Activated CD4-positive, alpha-beta T cell treated with anti-CD3 and anti-CD28 coated beads, Interleukin-10, Interleukin-2, amounts not matched to agents 100 ng/mL and 50 ng/mL, durations not matched to agents 16 hours and 8 hours (primary cell): ENCODE measurements around the gene KCNMA1.
"Not testable (repeated sequence)": the region's sequence is repeated elsewhere in the genome, so short reads cannot be mapped to it uniquely, and the experiment has no call there.

Experiments
- DNase-seq: peaks from one replicate; pipeline ENCODE4 v3.0.0-alpha.2; 2020

The KCNMA1 gene

DNA sequence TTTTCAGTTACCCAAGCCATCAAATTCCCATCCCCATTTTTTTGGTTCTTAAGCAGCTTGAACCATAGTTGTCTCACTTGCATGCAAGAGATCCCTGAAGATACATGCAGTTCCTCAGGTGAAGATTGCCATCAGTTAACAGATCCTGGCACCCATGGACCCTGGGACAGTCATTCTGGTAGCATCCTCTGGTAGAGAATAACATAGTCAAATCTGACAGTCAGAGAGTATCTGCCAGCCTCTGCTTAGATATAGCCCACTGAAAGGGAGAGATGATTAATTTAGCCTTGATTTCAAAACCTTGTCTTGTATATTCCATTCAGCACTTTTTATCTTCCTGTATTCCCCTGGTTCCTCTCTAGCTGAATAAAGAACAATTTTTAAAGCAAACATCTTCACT, 280.4 kb downstream of the KCNMA1 start:
- no peak for DNase-seq

DNA sequence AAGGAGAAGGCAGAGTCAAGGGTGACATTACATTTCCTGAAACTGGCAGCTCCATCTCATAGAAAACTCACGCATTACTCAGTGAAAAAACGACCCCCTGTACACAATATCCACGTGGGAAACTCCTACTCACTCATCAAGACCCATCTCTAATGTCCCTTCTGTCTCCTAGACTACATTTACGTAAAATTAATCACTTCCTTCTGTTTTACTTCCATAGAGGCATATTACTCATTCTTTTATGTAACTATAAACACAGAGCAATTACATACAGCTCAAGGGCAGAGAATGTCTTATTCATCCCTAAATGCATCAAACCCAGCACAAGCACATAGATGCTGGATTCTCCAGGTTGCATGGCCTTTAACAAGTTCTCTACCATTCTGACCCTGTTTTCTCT, 281.8 kb downstream of the KCNMA1 start:
- no peak for DNase-seq

DNA sequence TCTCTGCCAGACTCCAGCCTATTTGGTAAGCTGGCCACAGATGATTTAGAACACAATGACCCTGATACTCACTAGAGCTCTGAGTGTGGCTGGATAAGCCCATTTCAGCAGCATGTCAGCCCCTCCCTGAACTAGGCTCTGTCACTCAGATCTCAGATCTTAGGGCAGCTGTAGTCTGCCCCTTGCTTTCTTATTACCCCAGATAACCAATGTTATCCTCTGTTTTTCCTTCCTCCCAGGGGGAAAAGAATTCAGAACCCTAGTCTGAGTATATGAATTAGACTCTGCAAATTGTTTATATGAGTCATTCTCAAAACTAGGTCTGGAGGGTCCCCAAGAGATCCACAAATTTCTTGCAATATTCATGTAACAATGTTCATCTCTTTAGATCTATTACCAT, 286.2 kb downstream of the KCNMA1 start:
- DNase-seq = no peak

DNA sequence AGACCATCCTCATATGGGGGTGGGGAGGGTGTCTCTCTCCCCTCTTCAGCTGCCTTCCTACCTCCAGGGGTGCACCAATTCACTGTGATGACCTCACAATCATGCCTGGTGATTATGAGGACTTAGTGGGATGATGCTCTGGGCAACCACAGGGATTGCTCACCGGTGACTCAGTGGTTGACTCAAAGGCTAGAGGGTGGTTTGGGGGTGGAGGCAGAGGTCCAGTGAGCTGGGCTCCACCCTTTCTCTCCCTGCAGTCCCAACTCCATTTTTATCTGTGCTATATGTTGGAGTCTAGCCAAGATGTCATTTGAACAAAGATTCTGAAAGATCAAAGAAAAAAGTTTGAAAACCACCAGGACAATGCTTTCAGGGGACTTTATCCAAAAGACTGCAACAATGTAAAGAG, 286.9 kb downstream of the KCNMA1 start:
- DNase-seq = peak; percentile 18

DNA sequence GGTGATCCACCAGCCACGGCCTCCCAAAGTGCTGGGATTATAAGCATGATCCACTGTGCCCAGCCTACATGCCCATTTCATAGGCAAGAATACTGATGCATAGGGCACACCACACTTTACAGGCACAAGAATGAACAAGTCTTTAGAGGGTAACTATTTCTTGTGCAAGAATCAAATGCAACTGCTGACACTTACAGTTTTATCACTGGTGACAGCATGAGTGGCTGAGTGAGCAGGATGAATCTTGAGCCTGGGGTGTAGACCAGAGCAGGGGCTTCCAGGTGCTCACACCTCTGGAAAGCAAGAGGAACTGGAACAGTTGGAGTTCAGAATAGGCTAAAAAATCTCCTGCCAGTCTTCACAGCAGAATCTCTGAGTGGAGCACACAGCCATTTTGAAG, 287.5 kb downstream of the KCNMA1 start:
- no peak for DNase-seq

DNA sequence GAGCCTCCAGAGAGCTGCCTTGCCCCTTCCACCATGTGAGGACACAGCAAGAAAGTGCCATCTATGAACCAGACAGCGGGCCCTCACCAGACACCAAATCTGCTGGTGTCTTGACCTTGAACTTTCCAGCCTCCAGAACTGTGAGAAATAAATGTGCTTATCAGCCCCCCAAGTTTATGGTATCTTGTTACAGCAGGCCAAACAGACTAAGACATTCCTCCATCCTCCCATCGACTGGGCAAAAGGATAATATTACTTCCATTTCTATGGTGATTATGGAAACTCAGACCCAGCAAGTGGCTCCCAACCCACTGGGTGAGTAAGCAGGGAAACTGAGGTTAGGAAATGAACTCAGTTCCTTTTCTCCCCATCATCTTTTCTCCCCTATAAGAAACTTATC, 288.4 kb downstream of the KCNMA1 start:
- no peak for DNase-seq

DNA sequence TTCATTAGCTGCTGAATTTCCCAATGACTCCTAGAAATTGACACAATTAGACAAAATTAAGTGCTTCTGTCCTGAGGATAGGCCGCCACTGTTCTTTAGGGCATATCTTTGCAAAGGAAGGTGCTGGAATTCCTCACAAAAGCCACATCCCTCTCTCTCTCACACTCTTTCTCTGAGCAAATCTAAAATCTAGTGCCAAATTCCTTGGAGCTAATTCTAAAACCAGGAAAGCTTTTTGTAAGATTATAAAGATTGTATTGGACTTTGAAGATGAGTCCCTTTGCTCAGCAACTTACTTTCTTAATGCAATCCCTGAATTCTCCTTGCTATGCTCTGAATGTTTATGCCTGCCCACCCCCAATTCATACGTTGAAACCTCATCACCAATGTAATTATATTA, 288.9 kb downstream of the KCNMA1 start:
- no peak for DNase-seq

DNA sequence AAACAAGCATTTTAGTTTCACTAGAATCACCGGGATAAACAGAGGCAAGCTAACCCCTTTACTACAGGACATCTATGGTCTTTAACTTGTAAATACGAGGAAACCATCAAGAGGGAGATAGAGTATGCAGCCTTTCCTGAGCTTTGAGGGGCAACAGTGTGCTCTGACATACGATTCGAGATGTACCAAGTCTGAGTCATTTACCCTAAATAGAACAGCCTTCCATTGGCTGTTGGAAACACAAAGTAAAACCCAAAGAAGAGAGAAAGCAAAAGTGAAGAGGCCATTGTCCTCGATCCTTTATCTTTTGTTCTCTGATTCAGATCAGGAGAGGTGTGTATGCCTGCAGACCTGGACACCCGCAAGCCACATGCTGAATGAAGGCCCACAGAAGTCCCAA, 289.5 kb downstream of the KCNMA1 start:
- no peak for DNase-seq

DNA sequence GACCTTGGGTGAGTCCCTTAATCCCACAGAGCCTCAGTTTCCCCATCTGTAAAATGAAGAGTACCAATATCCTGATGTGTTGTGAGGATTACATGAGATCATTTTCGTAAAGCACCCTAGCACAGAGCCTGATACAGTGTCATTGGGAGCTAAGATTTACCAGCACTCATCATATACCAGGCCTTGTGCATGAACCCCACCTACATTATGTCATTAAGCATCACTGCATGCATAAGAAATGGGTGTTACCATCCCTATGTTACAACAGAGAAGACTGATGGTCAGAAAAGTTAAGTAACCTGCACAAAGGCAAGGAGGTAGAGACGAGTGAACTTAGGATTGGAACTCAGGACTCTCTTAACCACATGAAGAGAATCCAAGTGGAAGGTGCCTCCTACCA, 290.6 kb downstream of the KCNMA1 start:
- DNase-seq = no peak

DNA sequence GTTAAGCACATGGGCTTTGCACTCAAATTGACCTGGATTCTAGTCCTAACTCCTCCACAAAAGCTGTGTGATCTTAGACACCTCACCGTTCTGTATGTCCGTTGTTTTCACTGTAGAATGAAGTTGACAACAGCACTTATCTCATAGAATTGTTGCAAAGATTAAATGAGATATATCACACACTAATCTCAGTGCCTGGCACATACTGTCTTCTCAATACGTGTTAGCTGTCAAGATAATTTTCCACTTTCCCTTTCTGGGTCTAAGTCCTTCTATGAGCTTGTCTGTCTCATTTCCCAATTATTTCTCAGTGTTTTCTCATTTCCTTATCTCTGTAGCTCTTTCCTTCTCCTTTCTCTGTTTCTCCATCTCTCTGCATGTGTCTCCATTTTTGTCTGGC, 296.6 kb downstream of the KCNMA1 start:
- DNase-seq = no peak

DNA sequence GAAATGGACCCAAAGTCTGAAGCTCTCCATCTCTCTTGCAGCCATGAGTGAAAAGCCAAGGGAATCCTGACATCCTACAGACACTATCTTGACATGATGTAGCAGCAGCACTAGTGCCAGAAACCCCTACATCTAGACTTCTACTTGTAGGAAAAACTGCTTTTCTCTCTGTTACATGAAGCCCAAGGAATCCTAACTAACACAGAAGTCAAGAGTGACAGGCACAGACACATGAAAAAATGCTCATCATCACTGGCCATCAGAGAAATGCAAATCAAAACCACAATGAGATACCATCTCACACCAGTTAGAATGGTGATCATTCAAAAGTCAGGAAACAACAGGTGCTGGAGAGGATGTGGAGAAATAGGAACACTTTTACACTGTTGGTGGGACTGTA, 297.7 kb downstream of the KCNMA1 start:
- not testable (repeated sequence) for DNase-seq

DNA sequence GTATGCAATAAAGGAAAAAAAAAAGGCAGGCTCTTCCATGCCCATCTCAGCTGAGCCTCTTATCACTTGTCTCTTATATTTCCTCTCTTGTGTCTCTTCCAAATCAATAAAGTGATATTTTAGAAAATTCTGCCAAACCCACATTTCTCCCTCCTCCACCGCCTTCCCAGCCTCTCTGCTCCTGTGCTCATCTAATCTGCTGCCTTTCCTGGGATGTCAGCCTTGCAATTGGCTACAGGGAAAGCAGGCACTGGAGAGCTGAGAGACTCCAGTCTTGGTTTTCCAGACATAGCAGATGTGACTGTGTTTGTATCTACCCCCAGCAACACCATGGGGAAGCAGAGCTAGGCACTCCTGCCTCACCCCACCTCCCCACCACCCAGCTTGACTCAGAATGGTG, 298.4 kb downstream of the KCNMA1 start:
- no peak for DNase-seq

DNA sequence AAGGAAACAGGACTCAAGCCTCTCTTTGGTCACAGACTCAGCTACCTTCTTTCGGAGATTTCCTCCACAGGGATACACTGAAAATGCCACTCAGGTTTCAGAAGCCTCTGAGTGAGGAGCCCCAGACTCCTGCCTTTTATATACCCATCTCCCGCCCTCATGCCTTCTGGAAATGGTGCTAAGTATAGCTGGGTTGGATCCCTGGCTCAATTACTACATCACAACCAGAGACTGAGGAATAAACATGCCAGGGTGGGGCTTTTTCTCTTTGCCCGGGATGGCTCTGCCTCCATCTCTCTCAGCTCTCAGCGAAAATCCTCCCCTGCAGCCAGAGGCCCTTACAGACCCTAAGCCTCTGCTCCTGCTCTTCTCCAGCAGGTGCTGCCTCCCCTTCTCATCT, 299.5 kb downstream of the KCNMA1 start:
- DNase-seq = no peak

DNA sequence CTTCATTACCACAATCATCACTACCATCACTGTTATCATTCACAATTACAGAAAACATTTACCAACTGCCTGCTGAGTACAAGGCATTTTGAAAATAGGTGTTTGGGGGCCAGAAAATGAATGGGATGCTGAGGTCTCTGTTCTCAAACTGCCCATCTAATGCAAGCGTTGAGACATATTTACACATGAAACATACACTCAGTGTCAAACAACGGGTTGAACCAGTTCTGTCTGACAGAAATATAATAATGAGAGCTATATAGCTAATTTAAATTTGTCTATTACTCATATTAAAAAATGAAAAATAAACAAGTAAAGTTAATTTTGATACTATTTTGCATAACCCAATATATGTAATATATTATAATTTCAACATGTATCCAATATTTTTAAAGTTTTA, 303.1 kb downstream of the KCNMA1 start:
- DNase-seq = no peak

DNA sequence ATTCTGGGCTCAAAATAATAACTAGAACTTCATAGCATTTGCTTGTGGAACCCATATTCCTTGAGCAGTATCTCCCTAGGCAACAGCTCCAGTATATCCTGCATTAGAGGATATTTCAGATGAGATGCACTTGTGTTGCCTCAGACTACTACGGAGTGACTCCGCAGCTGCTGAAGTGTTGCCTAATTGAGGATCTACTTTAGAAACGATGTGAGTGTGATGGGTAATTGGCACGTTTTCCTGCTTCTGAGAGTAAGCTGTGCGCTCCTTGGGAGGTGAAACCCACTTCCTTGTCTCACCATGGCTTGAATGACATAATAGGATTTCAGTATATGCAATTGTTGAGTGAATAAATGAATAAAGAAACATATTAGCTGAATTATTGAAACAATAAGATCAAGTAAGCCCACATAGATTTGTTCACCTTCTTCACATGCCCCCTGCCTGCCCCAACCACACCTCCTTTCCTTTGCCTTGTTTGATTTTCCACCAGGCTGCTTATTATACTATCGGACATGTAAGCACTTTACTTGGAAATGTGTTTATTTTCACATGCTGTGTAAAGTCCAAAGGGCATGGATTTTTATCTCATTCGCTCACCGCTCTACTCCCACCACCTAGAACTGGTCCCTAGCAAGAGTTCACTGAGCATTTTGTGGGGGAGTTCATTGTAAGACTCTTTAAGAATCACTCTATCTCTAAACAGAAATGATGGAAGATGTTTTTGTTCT, 303.8 kb downstream of the KCNMA1 start:
- DNase-seq = no peak

DNA sequence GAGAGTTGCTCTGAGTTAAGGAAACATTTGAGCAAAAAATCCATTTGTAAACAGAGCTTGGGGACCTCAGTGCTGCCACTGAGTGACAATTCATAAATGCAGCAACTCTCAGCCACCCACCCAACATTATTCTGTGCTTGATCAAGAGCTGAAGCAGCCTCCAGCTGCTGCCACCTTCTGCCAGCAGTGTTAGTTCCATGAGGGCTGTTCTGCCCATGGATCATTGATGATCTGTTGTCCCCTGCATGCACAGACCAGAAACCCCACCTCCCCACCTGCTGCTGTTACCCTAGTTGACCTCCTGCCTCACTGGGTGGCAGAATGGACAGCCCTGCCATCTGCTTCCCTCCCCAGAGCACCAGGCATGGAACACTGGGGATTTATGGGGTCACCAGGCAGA, 305.4 kb downstream of the KCNMA1 start:
- DNase-seq = no peak

DNA sequence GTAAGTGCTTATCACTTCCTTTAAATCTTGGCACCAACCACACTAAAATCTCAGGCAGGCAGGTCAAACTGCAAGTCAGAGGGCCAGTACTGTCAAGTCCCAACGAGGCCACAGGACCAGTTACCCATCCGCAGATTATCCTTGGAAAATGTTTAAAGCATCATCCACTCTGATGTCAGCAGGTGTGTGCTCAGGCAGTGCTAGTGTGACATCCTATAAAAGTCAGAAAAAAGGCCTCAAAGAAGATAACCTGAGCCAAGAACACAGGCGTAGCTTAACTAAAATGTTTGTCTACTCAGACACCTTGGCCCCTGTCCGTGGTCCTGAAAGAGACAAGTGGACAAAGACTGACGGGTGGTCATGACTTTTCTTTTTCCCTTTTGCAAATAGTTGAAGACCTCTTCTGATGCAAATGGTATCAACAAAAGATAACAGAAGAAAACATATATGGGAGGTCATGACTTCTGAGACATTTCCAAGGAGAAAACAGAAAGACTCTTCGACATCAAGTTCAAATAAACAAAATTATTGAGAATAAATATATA, 309.3 kb downstream of the KCNMA1 start:
- peak; percentile 2 for DNase-seq

DNA sequence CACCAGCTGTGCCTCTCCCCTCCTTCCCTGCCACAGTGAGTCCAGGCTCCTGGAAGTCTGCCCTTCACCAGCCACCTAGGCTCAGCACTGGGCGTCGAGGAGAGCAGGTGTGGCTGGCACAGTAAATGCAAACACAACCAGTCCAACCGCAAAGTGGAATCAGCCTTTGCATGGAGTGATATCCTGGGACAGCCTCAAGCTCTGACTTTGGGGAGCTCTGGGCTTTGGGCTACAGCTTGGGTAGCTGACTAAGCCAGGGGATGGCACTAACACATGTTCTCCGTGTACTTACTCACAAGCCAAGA, 312.4 kb downstream of the KCNMA1 start:
- no peak for DNase-seq

DNA sequence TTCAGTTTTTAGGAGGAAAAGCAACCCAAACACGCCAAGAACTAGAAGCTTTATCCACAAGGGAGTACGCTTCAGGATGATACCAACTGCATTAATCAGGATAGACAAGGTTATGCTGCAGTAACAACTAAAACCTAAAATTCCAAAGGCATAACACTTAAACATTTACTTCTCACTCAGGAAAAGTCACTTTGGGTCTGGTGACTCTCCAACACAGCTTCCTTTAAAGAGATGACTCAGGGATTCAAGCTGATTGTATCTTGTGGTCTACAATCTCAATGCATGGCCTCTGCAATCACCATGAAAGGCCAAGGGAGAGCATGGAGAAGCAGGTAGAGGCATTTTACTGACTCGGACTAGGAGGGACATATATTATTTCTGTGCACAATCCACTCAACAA, 315.8 kb downstream of the KCNMA1 start:
- DNase-seq = no peak

DNA sequence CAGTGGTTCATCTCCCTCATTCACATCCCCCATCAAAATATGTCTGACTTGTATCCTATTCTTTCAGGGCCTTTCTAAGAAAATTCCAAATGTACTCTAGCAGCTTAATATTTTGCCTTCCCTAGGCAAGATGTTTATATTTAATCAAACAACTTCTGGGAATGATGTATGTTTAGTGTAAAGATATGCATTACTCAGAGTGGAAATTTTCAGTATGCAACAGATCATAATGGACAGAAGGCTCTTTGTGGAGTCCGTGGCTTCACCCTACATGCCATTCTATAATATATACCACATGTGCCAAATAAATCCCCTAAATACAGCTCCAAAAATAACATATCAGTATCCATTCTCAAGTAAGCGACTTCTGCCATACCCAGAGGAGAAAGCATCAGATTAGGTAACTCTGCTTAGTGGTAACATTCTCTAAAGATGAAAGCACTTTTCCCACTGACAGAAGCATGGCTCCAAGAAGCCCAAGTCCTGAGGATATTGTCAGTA, 316.6 kb downstream of the KCNMA1 start:
- DNase-seq = no peak

DNA sequence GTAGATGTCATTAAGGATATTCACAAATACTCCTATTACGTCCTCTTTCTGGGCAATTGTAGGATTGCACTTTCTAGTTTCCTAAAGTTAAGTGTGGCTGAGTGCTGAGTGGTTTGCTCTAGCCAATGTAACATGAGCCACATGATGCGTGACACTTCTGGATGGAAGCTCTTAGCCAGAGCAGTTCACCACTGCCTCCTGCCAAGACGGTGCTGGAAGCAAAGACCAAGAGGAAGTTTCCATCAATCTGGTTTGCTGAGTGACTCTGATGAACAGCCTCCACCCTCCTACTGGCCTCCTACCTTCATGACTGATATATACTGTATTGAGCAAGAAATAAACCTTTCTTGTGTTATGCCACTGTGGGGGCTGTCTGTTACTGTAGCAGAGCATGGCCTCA, 318.1 kb downstream of the KCNMA1 start:
- no peak for DNase-seq

DNA sequence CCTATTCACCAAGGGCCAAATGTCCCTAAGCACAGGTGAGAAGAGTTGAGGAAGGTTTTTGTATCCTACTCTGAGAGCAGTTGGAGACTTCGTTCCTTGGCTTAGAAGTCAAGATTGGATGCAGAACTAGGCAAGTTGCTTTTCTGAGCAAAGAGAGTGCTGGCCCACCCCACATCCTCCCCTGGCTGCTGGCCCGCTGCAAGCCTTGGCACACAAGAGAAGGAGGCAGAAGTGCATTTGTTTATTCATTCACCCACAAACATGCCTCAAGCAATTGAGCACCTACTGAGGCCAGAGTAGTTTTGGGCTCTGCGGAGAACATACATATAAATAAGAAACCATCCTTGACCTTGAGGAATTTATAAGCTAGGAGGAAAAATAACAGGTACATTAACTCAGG, 318.9 kb downstream of the KCNMA1 start:
- no peak for DNase-seq

DNA sequence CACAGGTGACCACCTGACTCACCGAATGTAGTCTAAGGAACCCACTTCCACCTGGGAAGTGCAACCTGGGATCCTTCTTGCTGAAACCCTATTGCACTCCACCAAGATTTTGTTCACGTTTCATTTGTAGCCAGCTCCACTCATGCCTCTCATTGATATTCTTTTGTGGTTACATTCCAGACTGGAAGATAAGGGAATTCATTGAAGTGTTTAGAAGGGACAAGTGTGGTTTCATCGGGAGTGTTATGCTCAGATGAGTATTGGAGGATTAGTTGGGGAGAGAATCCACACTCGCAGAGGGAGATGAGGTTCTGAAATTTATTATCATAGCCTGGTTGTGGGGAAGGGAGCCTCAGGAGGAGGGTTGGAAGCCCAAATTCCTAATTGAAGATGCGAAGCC, 320.4 kb downstream of the KCNMA1 start:
- no peak for DNase-seq

DNA sequence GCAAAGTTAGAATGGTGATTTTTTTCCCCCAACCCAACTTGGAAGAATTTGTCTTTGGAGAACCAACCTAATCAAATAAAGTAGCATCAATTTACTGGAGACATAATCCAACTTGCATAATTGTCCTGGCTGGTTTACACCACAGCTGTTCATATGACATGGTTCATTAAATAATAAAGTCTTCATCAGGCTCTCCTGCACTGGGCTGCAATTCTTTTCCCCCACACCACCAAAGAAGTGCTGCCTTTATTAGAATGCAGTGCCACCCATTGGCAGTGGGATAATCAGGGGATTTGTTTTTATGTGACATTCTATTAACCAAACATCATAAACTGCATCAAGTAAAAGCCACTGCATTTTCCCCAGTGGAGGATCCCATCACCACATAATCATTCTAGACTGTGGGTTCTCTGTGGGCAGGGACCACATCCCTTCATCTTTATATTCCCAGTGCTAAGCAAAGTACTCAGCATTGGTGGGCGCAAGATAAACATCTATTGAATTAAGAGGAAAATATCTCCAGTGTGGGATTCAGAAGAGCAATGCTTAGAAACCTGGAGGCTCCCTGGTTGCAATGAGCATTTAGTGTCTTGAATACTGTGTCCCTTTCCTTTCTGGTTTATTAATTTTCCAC, 322.0 kb downstream of the KCNMA1 start:
- DNase-seq = no peak
